GM12878 (cell line): ENCODE data around the gene HLA-DPB1. TPM values are rescaled to one million over a fixed set of nuclear protein-coding genes. Genes with fewer than 3 reads are reported as not detected.

Source experiments
- ATAC-seq: fragments of 200-7000 bp; cut with Tn5 transposase; 3 replicates; pipeline ENCODE4 v1.9.1; 2020; ENCODE audit warnings: mild to moderate bottlenecking, moderate library complexity
- Bru-seq: library from RNA; stranded (reverse); fragments of 400-500 nt; gene quantifications from one replicate; lab custom pipeline; 2021; lab: Mats Ljungman, UMichigan
- BruChase-seq, 2 experiments: library from RNA; stranded (reverse); fragments of 400-500 nt; gene quantifications; one replicate each; lab custom pipeline; 2021; lab: Mats Ljungman, UMichigan
- BruUV-seq: library from RNA; stranded (reverse); fragments of 400-500 nt; replicated peaks from 2 replicates; lab custom pipeline; 2021; lab: Mats Ljungman, UMichigan
- CTCF ChIA-PET: fragments of 300-600 bp; sonication (Branson Sonifier 250); formaldehyde crosslinking; extraction: SDS; loops from one replicate; lab custom pipeline; 2021; ENCODE audit warnings: inconsistent platforms; lab: Yijun Ruan, JAX
- POLR2A ChIA-PET: fragments of 350-600 bp; formaldehyde crosslinking; extraction: SDS; loops from one replicate; lab custom pipeline; 2021; ENCODE audit warnings: inconsistent platforms; lab: Charles Lee
- RAD21 ChIA-PET: fragments of 300-600 bp; sonication (Branson Sonifier 250); formaldehyde crosslinking; loops from one replicate; lab custom pipeline; 2023; ENCODE audit warnings: antibody characterized with exemption; ENCODE audit not compliant: unreplicated experiment; lab: Charles Lee
- SMC1A ChIA-PET: fragments of 300-600 bp; sonication (Branson Sonifier 250); formaldehyde crosslinking; loops from one replicate; lab custom pipeline; 2023; ENCODE audit not compliant: unreplicated experiment, uncharacterized antibody; lab: Charles Lee
- DNase-seq: peaks from one replicate; pipeline ENCODE4 v3.0.0-alpha.2; 2011; ENCODE audit warnings: low read depth, low spot score
- FAIRE-seq: peaks from 3 replicates; lab custom pipeline; 2011; peaks lifted over from hg19 to GRCh38; lab: Jason Lieb, UNC
- H2AFZ ChIP-seq: 2 replicates; pipeline ENCODE4 v1.6.0; 2011; ENCODE audit warnings: low read depth, low read length, control low read depth; ENCODE audit not compliant: control insufficient read depth
- H3K27ac ChIP-seq: 2 replicates; pipeline ENCODE4 v1.5.1; 2011; ENCODE audit warnings: control low read depth; ENCODE audit not compliant: control insufficient read depth, insufficient read depth
- H3K27me3 ChIP-seq, 2 experiments: replicated peaks in 1 of 2; 2 replicates each; pipeline versions ENCODE4 v1.6.0 to v1.6.1; 2011; ENCODE audit warnings: low read length in 1 of 2; ENCODE audit not compliant: control insufficient read depth in 2 of 2, insufficient read depth in 2 of 2
- H3K36me3 ChIP-seq, 2 experiments: 2 replicates each; pipeline ENCODE4 v1.5.1; 2011; ENCODE audit warnings: low read length in 1 of 2; ENCODE audit not compliant: control insufficient read depth in 2 of 2, insufficient read depth in 2 of 2
- H3K4me1 ChIP-seq: 2 replicates; pipeline ENCODE4 v1.6.1; 2011; ENCODE audit warnings: mild to moderate bottlenecking, low read length, moderate library complexity, mixed read lengths; ENCODE audit not compliant: control insufficient read depth, insufficient read depth
- H3K4me2 ChIP-seq: 2 replicates; pipeline ENCODE4 v1.6.0; 2011; ENCODE audit warnings: control low read depth; ENCODE audit not compliant: control insufficient read depth, insufficient read depth
- H3K4me3 ChIP-seq: fragments of 200-600 bp; sonication (generic); 2 replicates; pipeline ENCODE4 v1.5.1; 2016
- H3K79me2 ChIP-seq: 2 replicates; pipeline ENCODE4 v1.6.0; 2011; ENCODE audit warnings: low read length; ENCODE audit not compliant: control insufficient read depth, insufficient read depth
- H3K9ac ChIP-seq: 2 replicates; pipeline ENCODE4 v1.8.0; 2011; ENCODE audit warnings: low read length, control low read depth, mixed read lengths; ENCODE audit not compliant: control insufficient read depth, insufficient read depth
- H3K9me3 ChIP-seq: replicated peaks from 3 replicates; pipeline ENCODE4 v1.5.1; 2011; ENCODE audit warnings: mild to moderate bottlenecking, low read length; ENCODE audit not compliant: control insufficient read depth, insufficient read depth
- H4K20me1 ChIP-seq: 2 replicates; pipeline ENCODE4 v1.6.0; 2011; ENCODE audit not compliant: control insufficient read depth, insufficient read depth
- CEBPB ChIP-seq, 2 experiments: fragments of 150-350 bp in 1 of 2; IDR thresholded peaks; 2 replicates each; pipeline ENCODE4 v1.6.1; 2012 to 2014; ENCODE audit warnings: low read depth in 2 of 2, low read length in 2 of 2, borderline replicate concordance in 1 of 2, inconsistent platforms in 1 of 2
- CHD1 ChIP-seq: IDR thresholded peaks from 2 replicates; pipeline ENCODE4 v1.6.1; 2012; ENCODE audit warnings: low read depth, low read length, improper control_type of control experiment
- CREB1 ChIP-seq: IDR thresholded peaks from 2 replicates; pipeline ENCODE4 v1.6.1; 2012; ENCODE audit warnings: low read depth, mild to moderate bottlenecking, inconsistent platforms
- KLF5 ChIP-seq: fragments of 450-650 bp; IDR thresholded peaks from 2 replicates; pipeline ENCODE4 v1.6.1; 2014; ENCODE audit warnings: mild to moderate bottlenecking; ENCODE audit not compliant: partially characterized antibody
- NR2C1 ChIP-seq: fragments of 450-650 bp; IDR thresholded peaks from 2 replicates; pipeline ENCODE4 v1.6.1; 2017; ENCODE audit warnings: antibody characterized with exemption, mild to moderate bottlenecking, moderate library complexity
- SIN3A ChIP-seq: IDR thresholded peaks from 2 replicates; pipeline ENCODE4 v1.6.1; 2012; ENCODE audit warnings: low read depth, low read length, improper control_type of control experiment
- SMARCA5 ChIP-seq: fragments of 450-650 bp; IDR thresholded peaks from 2 replicates; pipeline ENCODE4 v1.6.1; 2017; ENCODE audit warnings: mild to moderate bottlenecking
- SREBF1 ChIP-seq: IDR thresholded peaks from 2 replicates; pipeline ENCODE4 v1.6.1; 2012; ENCODE audit warnings: mild to moderate bottlenecking, low read length
- SREBF2 ChIP-seq: IDR thresholded peaks from 2 replicates; pipeline ENCODE4 v1.6.1; 2012; ENCODE audit warnings: mild to moderate bottlenecking, low read length
- USF2 ChIP-seq: IDR thresholded peaks from 2 replicates; pipeline ENCODE4 v1.6.1; 2011; ENCODE audit warnings: low read depth, low read length, improper control_type of control experiment, borderline replicate concordance
- ZNF24 ChIP-seq: fragments of 450-650 bp; IDR thresholded peaks from 2 replicates; pipeline ENCODE4 v1.6.1; 2017; ENCODE audit warnings: antibody characterized with exemption, mild to moderate bottlenecking
- WGBS: methylation state at CpG from one replicate; pipeline ENCODE4 v1.1.6; 2016; ENCODE audit warnings: low lambda C conversion rate; ENCODE audit not compliant: insufficient replicate concordance, insufficient coverage; ENCODE audit errors: missing lambda C conversion rate; 5-methylcytosine and 5-hydroxymethylcytosine counted together
- in situ Hi-C: fragments of 300-500 bp; cut with MboI; formaldehyde crosslinking; loops from 9 replicates; pipeline ENCODE4 v1.14.3; 2018; ENCODE audit warnings: mixed read lengths
- intact Hi-C: fragments of 100-400 bp; cut with micrococcal nuclease; formaldehyde crosslinking; loops from one replicate; pipeline ENCODE4 v1.14.2; 2022; ENCODE audit not compliant: unreplicated experiment
- long read RNA-seq, 2 experiments: library from polyadenylated mRNA; unstranded; transcript quantifications; one replicate each; pipeline ENCODE4 v2.0.0, GENCODE V29; 2019 to 2020
- polyA minus RNA-seq, 3 experiments: library from RNA; depleted of rRNA, polyadenylated mRNA; stranded (reverse); fragments of >200 nt; gene quantifications; 2 replicates each; pipeline ENCODE4 v1.2.3, GENCODE V29; 2011
- polyA plus RNA-seq, 11 experiments: library from polyadenylated mRNA; depleted of rRNA in 4 of 11; unstranded in 6 of 11; stranded (reverse) in 5 of 11; fragments of >200 nt; fragmentation: Nextera tagmentation in 4 of 11; fragmentation: Illumina TruSeq in 1 of 11; extraction: Ambion mirVana in 4 of 11; extraction: Trizol in 1 of 11; gene quantifications; 1 replicate in 1 of 11; 2 replicates in 10 of 11; pipeline versions ENCODE4 v1.2.1 to v1.2.3, GENCODE V29; 2011 to 2016; ENCODE audit warnings: inconsistent platforms in 2 of 11, missing spikeins in 2 of 11, low read depth in 1 of 11
- total RNA-seq, 4 experiments: library from RNA; depleted of rRNA in 3 of 4; stranded (reverse); fragments of >200 nt in 3 of 4; fragmentation: Illumina TruSeq in 1 of 4; extraction: Trizol in 1 of 4; gene quantifications; 2 replicates each; pipeline versions ENCODE4 v1.2.1 to v1.2.3, GENCODE V29; 2013 to 2021
- TF ChIP-seq, protein P1 (sequence below): fragments of 450-650 bp; IDR thresholded peaks from 2 replicates; pipeline ENCODE4 v1.6.1; 2017; ENCODE audit warnings: mild to moderate bottlenecking, moderate library complexity

Gene HLA-DPB1
- 134 and 137 TPM in 2 replicates for total RNA-seq (2013; cell fraction: nucleolus; rRNA removed)
- total RNA-seq (2014; rRNA removed) (395 and 404 TPM in 2 replicates), total RNA-seq (2014; rRNA removed; fragmentation: Illumina TruSeq; extraction: Trizol) (285 and 287 TPM in 2 replicates), total RNA-seq (2021) (481 and 486 TPM in 2 replicates), polyA plus RNA-seq (2011; rRNA removed) (292 and 430 TPM in 2 replicates), polyA plus RNA-seq (2014; fragmentation: Illumina TruSeq; extraction: Trizol) (226 and 305 TPM in 2 replicates), polyA plus RNA-seq (2014; fragmentation: Nextera tagmentation; extraction: Ambion mirVana) (100 to 1,000 TPM; 101 to 177 TPM), polyA plus RNA-seq (2014; rRNA removed) (675 and 740 TPM in 2 replicates), polyA plus RNA-seq (2016; fragmentation: Nextera tagmentation; extraction: Ambion mirVana) (100 to 1,000 TPM; 346 to 359 TPM), polyA minus RNA-seq (2011; rRNA and poly(A)+ RNA removed) (225 and 371 TPM in 2 replicates), Bru-seq, nascent RNA (percentile 99 among the genes with signal in this experiment), BruChase-seq, experiment 1, labeled RNA remaining after a 6-hour chase (percentile 97 among the genes with signal in this experiment), BruChase-seq, experiment 2, labeled RNA remaining after a 2-hour chase (percentile 95 among the genes with signal in this experiment)
- 254 TPM for polyA plus RNA-seq (2011; ENCODE audit: low read depth)
- polyA plus RNA-seq (2011; cell fraction: cytosol; rRNA removed), result 502 and 678 TPM in 2 replicates
- 323 and 407 TPM in 2 replicates for polyA plus RNA-seq (2011; cell fraction: nucleus; rRNA removed)
- 456 and 490 TPM in 2 replicates for polyA plus RNA-seq (2012)
- 92.2 and 105 TPM in 2 replicates for polyA minus RNA-seq (2011; cell fraction: cytosol; rRNA and poly(A)+ RNA removed)
- polyA minus RNA-seq (2011; cell fraction: nucleus; rRNA and poly(A)+ RNA removed), result 45.3 and 62.7 TPM in 2 replicates
- long read RNA-seq, experiment 1, transcript HLA-DPB1-211 (6 exons, 1,560 nt), result major isoform, 198 of 264 reads
- long read RNA-seq, experiment 1, partial matches to known transcripts, result 4 of 264 reads
- long read RNA-seq, experiment 1, other reads (novel, unspliced or antisense), result 61 of 264 reads
- long read RNA-seq, experiment 2, transcript HLA-DPB1-211 (6 exons, 1,560 nt), result major isoform, 1,219 of 1,306 reads
- long read RNA-seq, experiment 2, partial matches to known transcripts, result 20 of 1,306 reads
- long read RNA-seq, experiment 2, other reads (novel, unspliced or antisense), result 67 of 1,306 reads

GRCh38 chr6:33075568-33076405 lies at the start of gene HLA-DPB1:
TSS of gene HLA-DPB1 (plus strand) at chr6:33075990. CDS start at chr6:33076042, 52 bp downstream.
- Histone ChIP-seq H3K4me2 (peak within 1 kb of the TSS; percentile 90), H3K27me3 (no peaks in the 10 kb centered on the region), H3K36me3 (peaks cover 0 to 1% of the 10 kb centered on the region in 2 experiments; a peak in 2 of 4 replicates), H3K27ac (peak within 1 kb of the TSS; percentile 99), H3K9me3 (no peaks in the 10 kb centered on the region), H2AFZ (peak within 1 kb of the TSS; percentile 59), H3K4me1 (peaks cover 22% of the 10 kb centered on the region), H3K79me2 (peaks cover 90% of the 10 kb centered on the region), H3K4me3 (peak within 1 kb of the TSS; percentile 82), H4K20me1 (no peaks in the 10 kb centered on the region), H3K9ac (peak within 1 kb of the TSS; percentile 97)
- ChIA-PET CTCF (interaction anchor here (0.6 to 6.0 kb wide), 23 partner anchors 8 to 196 kb away, joined by 3 to 55 read pairs (median 5); partner anchors contain the start of genes HLA-DOA, RPS18 and VPS52), RAD21 (interaction anchor here (0.7 to 7.9 kb wide), 25 partner anchors 14 to 639 kb away, joined by 3 to 172 read pairs (median 3); partner anchors contain the start of genes HLA-DMA and HLA-DMB), SMC1A (interaction anchor here (0.7 to 8.9 kb wide), 20 partner anchors 9 to 190 kb away, joined by 3 to 176 read pairs (median 5); partner anchors contain the start of genes HLA-DMA and HLA-DOA), POLR2A (interaction anchor here (0.6 to 8.8 kb wide), 30 partner anchors 9 to 522 kb away, joined by 3 to 330 read pairs (median 4); partner anchors contain the start of genes HLA-DMA, HLA-DOA, RING1 and RPS18)
- no TSS peak for BruUV-seq
- peak; percentile 96 for DNase-seq
- peak; percentile 78 for FAIRE-seq
- intact Hi-C loops, result loop anchor here (1.0 to 2.0 kb wide), 2 partner anchors 47 to 61 kb away; no protein-coding TSS in a partner anchor
- ATAC-seq, result peak; percentile 81
- in situ Hi-C loops, result no loop called here
- WGBS, result under 1% methylated on average over 10 of the region's 10 CpGs
- TF ChIP-seq CHD1 (peak; percentile 89; the same call in 1 of the 2 replicates), NR2C1 (no peak), SMARCA5 (no peak), CEBPB (IDR thresholded peaks at IDR 0.05; ENCODE audit: borderline replicate concordance in 1 of 2, low read depth in 2 of 2, low read length in 2 of 2) (peak in 1 of 2 experiments; percentile 79; a peak in 1 of 4 replicates), CREB1 (peak; percentile 94), KLF5 (no peak), USF2 (no peak), ZNF24 (no peak), SREBF2 (no peak), SREBF1 (no peak), SIN3A (no peak; the same call in 1 of the 2 replicates)
- TF ChIP-seq, protein P1, sequence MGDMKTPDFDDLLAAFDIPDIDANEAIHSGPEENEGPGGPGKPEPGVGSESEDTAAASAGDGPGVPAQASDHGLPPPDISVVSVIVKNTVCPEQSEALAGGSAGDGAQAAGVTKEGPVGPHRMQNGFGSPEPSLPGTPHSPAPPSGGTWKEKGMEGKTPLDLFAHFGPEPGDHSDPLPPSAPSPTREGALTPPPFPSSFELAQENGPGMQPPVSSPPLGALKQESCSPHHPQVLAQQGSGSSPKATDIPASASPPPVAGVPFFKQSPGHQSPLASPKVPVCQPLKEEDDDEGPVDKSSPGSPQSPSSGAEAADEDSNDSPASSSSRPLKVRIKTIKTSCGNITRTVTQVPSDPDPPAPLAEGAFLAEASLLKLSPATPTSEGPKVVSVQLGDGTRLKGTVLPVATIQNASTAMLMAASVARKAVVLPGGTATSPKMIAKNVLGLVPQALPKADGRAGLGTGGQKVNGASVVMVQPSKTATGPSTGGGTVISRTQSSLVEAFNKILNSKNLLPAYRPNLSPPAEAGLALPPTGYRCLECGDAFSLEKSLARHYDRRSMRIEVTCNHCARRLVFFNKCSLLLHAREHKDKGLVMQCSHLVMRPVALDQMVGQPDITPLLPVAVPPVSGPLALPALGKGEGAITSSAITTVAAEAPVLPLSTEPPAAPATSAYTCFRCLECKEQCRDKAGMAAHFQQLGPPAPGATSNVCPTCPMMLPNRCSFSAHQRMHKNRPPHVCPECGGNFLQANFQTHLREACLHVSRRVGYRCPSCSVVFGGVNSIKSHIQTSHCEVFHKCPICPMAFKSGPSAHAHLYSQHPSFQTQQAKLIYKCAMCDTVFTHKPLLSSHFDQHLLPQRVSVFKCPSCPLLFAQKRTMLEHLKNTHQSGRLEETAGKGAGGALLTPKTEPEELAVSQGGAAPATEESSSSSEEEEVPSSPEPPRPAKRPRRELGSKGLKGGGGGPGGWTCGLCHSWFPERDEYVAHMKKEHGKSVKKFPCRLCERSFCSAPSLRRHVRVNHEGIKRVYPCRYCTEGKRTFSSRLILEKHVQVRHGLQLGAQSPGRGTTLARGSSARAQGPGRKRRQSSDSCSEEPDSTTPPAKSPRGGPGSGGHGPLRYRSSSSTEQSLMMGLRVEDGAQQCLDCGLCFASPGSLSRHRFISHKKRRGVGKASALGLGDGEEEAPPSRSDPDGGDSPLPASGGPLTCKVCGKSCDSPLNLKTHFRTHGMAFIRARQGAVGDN, result 0 out of 2 replicates have a peak, but pooled peaks have one; percentile 4
